GM21576 (cell line): ENCODE measurements around the gene STON1.
"Not testable (repeated sequence)": the region's sequence is repeated elsewhere in the genome, so short reads cannot be mapped to it uniquely, and the experiment has no call there.

Experiments used
- ATAC-seq: cut with Tn5 transposase; IDR thresholded peaks from one replicate; pipeline ENCODE4 v1.9.1; 2021; ENCODE audit warnings: mild to moderate bottlenecking, moderate library complexity; ENCODE audit not compliant: unreplicated experiment

STON1 gene, protein sequence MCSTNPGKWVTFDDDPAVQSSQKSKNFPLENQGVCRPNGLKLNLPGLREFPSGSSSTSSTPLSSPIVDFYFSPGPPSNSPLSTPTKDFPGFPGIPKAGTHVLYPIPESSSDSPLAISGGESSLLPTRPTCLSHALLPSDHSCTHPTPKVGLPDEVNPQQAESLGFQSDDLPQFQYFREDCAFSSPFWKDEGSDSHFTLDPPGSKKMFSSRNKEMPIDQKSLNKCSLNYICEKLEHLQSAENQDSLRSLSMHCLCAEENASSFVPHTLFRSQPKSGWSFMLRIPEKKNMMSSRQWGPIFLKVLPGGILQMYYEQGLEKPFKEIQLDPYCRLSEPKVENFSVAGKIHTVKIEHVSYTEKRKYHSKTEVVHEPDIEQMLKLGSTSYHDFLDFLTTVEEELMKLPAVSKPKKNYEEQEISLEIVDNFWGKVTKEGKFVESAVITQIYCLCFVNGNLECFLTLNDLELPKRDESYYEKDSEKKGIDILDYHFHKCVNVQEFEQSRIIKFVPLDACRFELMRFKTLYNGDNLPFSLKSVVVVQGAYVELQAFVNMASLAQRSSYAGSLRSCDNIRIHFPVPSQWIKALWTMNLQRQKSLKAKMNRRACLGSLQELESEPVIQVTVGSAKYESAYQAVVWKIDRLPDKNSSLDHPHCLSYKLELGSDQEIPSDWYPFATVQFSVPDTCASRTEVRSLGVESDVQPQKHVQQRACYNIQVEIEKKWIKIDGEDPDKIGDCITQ

DNA sequence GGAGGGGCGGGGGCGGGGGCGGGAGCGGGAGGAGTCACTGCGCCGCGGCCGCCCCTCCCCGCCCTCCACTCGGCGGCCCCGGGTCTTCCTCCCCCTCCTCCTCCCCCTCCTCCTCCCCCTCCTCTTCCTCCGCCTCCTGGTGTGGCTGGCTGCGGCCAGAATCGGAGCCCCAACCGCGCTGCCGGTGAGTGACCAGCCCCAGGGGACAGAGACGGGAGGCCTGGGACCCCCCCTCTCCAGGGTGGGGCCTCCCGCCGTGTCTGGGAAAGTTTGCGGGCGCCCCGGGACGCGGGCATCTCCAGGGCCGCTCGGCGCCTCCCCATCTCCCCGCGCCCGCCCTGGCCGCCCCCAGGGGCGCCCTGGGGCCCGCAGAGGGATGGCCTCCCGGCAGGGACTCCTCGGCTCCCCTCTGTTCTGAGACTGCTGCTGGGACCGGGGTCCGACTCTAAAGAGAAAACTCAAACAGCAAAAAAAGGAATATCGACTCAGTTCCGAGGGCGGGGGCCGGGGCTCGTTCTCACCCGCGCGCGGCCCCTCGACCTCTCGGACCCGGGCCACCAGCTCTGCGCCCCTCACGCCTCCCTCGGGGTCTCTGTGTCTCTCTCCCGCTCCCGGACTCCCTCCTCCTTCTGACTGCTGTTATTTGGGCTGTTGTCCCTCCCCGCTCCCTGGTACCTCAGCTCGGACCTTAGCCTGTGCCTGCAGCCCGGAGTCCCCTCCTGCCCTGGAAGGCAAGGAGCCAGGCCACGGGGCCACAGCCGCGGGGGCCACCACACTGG lies at the start of gene STON1:
Gene STON1 (plus strand): TSS at position 122 of the 779 bp plus-strand sequence. CDS start 50,480 bp downstream, outside the sequence.
- no peak for ATAC-seq

DNA sequence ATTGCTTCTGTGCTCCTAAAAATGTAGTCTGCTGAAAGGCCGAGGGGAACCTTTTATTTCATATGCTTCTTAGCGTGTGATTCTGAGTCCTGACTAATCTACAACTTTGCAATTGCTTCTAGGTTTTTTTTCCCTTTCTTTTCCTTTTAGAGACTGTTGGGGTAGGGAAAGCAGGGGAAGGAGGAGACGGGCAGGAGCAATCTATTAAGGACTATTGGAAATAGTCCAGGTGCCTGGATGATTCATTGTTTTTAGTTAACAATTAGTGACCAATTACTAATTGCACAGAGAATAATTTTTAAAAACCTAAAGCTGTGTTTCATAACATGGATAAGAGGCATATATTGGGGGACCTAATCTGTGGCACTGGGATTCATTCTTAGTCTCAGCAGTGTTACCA lies 49.4 kb upstream of the STON1 start:
- ATAC-seq = no peak

DNA sequence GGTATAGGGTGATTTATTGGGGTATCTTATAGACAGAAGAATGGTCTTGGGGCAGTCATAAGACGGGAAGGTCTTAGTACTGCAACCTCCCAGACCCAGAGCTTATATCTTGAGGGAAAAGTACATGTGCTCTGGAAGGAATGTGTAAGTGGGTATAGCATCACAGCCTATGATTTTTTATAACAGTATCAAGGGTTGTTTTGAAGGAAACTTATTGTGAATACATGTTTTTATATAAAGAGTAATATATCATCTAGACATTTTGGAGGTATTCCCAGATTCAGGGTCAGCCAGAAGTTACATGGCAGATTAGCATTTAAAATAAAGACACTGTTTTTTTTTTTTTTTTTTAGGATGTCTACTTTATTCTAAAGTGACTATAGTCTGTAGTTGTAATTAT lies 47.6 kb upstream of the STON1 start:
- no peak for ATAC-seq

DNA sequence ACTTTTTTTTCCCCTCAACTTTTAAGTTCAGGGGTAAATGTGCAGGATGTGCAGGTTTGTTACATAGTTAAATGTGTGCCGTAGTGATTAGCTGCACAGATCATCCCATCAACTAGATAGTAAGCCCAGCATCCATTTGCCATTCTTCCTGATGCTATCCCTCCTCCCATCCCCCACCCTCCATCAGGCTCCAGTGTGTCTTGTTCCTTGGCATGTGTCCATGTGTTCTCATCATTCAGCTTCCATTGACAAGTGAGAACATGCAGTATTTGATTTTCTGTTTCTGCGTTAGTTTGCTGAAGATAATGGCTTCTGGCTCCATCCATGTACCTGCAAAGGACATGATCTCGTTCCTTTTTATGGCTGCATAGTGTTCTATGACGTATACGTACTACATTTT lies 47.2 kb upstream of the STON1 start:
- ATAC-seq = no peak

DNA sequence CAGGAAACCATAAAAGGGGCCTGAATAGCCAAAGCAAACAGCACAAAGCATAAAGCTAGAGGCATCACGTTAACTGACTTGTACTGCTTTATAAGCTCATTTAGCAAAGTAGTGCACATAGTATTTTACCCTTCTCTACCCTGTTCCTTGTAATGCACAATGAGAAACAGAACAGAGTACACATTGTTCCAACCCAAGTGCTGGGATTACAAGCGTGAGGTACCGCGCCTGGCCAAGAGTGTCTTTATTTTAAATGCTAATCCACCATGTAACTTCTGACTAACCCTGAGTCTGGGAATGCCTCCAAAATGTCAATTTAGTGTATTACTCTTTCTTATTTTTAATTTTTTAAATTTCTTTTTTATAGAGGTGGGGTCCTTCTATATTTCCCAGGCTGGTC lies 46.4 kb upstream of the STON1 start:
- ATAC-seq = no peak

DNA sequence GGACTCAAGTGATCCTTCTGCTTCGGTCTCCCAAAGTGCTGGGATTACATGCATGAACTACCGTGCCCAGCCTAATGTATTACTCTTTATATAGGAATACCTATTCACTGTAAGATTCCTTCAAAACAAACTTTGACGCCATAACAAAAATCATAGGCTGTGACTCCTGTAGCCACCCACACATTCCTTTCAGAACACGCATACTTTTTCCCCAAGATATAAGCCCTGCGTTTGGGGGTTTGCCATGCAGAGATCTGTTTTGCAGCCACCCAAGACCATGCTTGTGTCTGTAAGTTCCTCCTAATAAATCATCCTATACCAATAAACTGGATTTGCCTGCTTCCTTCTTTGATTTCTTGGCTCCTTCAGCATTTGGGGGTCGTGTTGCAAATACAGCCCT lies 46.0 kb upstream of the STON1 start:
- ATAC-seq = no peak

DNA sequence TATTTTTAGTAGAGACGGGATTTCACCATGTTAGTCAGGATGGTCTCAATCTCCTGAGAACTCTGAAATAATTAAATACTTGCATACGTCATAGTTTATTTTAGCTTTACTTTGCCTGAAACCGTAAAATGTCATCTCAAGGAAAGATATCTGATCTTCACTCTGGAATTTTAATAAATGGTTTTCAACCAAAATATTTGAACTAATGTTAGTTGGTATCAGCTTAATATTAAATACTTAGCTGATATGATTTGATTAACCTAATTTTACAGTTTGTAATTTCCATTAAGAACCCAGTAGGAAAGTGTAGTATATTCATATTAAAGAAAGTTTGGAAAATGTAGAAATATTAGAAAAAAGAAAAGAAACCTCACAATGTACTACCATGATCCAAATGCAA lies 41.4 kb upstream of the STON1 start:
- no peak for ATAC-seq

DNA sequence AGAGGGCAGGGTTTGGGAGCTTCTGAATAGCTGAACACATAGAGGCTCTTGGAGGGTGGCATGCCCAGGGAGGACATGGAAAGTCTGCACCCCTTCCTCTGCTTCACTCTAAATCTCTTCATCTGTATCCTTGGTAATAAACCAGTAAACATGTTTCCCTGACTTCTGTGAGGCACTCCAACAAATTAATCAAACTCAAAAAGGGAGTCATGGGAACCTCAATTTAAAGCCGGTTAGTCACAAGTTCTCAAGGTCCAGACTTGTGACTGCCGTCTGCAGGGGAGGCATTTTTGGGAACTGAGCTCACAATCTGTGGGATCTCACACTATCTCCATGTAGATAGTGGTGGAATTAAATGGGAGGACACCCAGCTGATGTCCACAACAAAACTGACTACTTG lies 33.1 kb upstream of the STON1 start:
- no peak for ATAC-seq

DNA sequence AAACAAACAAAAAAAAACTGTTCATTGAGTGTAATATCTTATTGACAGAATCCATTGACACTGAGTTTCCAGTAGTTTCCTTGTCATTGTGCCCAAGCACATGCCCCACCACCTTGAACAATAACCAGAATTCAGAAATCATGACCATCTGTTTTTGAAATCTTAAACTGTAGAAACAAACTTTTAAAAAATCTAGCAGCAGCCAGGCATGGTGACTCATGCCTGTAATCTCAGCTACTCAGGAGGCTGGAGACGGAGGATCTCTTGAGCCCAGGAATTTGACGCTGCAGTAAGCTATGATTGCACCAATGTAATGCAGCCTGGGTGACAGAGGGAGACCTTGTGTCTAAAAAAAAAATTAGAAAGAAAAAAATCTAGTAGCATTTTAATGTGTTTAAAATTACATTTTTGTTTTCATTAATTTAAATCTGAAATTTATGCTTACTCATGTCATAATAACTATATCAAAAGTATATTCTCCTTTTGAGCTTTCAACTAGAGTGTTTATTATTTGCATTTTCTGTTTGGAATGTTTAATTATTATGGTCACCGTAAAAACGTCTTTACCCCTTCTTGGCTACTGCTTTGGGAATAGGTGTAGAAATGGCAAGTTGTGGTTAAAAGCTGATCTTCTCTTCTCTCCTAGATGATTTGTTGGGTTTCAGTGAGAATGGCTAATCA lies 25.2 kb upstream of the STON1 start:
- no peak for ATAC-seq

DNA sequence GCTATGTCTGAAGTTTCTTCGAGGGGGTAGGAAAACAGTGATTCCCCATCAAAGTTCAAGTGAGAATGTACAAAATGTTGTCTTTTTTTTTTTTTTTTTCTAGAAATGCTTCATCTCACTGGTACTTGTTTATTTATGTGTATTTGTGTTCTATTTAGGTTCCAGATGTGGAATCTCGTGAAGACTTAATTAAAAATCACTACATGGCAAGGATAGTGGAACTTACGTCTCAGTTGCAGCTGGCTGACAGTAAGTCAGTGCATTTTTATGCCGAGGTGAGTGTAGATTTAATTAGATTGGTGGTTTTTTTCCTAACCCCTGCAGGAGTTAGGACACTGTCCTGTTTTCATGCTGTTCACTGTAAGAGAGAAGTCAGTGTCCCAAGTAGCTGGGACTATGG lies 22.8 kb upstream of the STON1 start:
- no peak for ATAC-seq

DNA sequence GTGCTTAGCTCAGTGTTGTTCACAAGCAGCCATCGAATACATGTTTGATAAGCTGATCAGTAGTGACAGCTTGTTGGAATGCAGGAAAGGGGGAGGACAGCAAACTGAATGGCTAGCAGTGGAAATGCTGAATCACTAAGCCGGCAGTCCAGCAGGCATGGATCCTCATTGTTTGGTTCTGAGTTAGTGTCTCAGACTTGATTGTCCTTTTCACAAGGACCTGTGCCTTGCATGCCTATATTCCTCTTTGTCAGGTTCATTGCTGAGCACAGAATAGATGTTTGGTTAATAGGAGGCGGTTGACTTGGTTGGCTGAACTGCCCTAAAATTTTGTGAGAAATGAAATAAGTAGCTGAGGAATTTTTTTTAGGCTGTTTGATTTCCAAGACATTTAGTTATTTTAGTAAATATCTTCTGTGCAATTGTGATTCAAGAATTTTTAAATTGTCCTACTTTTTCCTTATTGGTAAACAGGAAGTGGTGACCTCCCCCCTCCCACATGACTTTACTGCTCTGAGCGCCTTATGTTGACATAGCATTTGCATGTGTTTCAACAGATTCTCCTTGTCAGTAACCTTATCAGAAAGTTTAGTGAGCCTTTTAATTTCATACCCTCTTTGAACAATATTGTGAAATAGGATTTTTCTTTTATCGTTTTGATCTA lies 21.4 kb upstream of the STON1 start:
- no peak for ATAC-seq

DNA sequence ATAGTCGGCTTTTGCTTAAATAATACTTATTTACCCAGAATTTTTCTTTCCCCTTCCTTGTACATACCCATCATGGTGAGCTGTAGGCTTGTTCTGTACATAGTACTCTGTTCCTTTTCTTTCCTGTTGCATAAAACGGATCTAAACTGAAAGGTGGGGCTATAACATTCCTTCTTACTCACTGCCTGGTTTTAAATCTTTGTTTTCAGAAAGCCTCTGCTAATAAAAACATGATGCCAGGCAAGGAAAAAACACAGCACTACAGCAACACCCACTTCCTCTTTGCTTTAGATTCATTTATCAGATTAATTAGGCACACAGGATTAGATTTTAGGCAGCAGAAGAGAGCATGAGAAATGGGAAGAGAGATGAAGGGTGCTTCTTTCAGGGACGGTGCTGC lies 19.6 kb upstream of the STON1 start:
- ATAC-seq = no peak

DNA sequence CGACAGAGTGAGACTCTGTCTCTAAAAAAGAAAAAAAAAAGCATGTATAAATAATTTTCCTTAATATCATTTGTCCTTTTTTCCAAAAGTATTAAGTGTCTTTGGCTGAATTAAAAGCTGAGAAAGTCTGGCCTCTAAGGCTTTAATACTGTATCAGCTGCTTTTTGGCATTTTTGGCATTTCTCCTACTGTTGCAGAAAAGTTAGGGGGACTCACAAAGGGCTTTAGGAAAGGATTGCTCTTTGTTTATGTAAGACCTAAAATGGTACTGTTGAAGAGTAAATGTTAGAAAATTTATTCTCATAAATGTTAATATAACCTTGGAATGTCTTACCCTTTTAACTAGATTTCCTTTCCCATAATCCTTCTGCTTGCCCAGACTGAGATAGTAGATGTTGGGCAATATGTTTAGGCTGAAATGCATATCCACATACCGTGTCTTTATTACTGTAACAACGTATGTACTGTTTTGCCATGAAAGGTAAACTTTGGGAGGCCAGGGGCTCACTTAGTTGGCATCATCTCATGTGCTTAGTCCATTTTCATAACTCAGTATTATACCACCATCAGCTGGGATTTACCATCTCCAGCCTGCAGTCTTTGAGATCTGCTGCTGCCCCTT lies 18.0 kb upstream of the STON1 start:
- no peak for ATAC-seq

DNA sequence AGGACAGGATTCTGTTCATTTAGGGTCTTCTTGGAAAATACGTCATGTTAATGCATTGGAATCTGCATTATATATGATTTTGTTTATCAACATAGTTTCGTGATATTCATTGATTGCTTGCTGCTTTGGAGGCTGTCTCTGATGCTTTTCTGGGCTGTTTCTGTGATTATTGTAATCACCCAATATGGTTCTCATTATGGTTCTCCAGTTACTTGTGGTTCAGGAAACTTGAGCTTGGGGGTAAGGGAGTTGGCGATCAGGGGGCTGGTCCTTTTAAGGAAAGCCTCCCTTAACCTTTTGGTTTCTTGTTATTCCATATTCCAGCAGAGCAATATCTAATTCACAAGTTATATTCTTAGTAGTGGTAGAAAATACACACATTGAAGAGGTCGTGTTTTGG lies 17.4 kb upstream of the STON1 start:
- ATAC-seq = no peak

DNA sequence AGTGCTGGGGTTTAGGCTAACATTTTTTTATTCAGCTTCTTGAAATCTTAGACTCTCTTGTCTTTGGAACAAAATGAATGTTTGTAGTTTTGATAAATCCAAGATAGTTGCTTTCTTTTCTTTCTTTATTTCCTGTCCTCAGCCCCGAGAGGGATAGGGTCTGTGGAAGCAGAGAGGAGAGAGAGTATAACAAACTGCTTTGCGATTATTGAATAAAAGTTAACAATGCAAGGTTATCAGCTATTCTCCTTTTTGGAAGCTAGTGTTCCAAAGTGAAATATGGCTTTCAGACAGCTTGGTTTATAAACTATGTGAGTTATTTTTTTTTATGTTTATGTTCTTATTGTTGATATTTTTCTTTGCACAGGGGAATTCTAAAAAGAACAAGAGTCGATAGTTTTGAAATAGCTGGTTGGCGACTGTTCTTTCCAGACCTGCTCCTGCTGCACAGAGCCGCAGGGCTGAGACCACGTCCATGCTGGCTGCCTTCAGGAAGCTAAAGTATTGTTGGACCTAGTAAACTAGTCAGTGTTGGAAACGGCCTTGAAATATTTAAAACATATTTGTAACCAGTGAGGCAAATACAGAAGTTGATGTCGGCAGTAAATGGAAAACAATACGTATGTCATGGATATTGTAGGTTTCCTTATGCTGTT lies 15.5 kb upstream of the STON1 start:
- ATAC-seq = no peak

DNA sequence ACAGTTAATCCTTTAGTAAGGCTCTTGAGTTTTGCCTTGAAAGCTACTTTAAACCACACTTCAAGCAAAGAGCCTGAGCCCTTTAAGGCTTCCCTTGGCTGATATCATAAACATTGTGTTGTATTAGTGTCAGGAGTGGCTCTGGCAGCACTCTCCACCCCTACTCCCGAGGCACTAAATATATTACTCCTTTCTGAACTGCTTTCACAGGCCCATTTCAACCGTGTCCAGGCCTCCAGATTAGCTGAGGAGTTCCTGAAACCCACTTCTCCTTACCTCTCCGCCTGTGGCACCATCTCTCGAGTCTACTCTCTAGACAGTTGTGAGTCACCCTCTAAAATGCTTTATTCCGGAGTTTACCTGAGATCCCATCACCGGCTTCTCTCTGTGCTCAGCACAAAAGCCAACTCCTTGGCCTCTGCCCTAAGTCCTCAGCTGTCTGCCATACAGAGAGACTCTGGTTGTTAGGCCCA lies 14.4 kb upstream of the STON1 start:
- no peak for ATAC-seq

DNA sequence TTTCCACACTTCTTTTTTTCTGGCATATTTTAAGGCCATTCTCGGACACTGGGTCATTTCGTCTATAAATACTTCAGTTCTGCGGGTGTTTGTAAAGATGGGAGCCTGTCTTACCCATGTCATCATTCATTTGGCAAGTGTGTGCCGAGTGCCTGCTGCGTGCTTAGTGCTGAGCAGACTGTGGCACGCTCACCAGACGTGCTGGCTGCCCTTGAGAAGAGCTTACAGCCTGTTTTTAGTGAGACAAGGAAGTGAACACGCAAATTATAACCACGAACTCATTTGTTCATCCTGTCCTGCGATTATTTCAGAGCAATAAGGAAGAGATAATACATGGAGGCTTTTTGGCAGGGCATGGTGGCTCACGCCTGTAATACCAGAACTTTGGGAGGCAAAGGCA lies 10.4 kb upstream of the STON1 start:
- ATAC-seq = no peak

DNA sequence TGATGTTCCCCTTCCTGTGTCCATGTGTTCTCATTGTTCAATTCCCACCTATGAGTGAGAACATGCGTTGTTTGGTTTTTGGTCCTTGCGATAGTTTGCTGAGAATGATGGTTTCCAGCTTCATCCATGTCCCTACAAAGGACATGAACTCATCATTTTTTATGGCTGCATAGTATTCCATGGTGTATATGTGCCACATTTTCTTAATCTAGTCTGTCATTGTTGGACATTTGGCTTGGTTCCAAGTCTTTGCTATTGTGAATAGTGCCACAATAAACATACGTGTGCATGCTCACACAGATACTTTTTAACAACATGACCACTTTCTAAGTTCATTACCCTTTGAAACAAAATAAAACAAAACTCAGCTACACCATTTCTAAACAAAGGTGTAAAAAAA lies 5.2 kb upstream of the STON1 start:
- not testable (repeated sequence) for ATAC-seq

DNA sequence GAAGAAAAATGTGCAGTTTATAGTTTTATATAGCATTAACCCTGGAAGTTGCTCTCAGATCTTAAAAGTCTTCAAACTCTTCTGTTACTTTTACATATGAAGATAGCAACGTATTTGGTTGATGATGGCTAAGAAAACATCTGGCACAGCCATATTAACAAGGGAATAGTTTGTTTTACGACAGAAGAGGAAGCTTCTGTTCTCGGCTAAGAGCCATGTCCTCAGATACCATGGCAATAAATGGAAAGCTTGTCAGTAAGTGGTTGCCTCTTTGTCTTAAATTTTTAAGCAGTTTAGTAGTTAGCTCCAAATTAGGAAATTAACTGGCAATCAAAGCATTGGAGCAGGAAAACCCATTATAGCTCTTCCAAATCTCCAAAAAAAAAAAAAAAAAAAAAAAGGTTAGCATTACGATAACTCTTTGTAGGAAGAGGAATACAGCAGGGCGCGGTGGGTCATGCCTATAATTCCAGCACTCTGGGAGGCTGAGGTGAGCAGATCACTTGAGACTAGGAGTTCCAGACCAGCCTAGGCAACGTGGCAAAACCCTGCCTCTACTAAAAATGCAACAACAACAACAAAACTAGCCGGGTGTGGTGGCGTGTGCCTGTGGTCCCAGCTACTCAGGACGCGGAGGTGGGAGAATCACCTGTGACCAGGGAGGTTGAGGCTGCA lies 4.5 kb upstream of the STON1 start:
- no peak for ATAC-seq
